GM18951 (cell line): ENCODE results near the gene RBM4.
"Not testable (repeated sequence)": the region's sequence is repeated elsewhere in the genome, so short reads cannot be mapped to it uniquely, and the experiment has no call there.

ENCODE experiments used
- POLR2A ChIP-seq: IDR thresholded peaks from 4 replicates; pipeline ENCODE4 v1.6.1; 2011; ENCODE audit warnings: mild to moderate bottlenecking; ENCODE audit not compliant: insufficient read length, insufficient read depth; ENCODE audit errors: extremely low read depth
- in situ Hi-C: fragments of 300-500 bp; cut with MboI; formaldehyde crosslinking; loops from one replicate; pipeline ENCODE4 v1.12.0; 2022; ENCODE audit warnings: low sequenced_read_pairs, mixed read lengths, inconsistent platforms; ENCODE audit not compliant: unreplicated experiment

RBM4 gene

GRCh38 chr11:66638177-66639065 is at the start of gene RBM4:
Gene RBM4, plus strand, starts transcription at chr11:66638703. Its CDS starts 1,009 bp downstream, at chr11:66639712.
- in situ Hi-C loops = no loop called here
- TF ChIP-seq POLR2A = peak; percentile 88

- in situ Hi-C loops = not testable (repeated sequence)
Observed at GRCh38 chr11:66589315-66589714, 49.2 kb upstream of the RBM4 start.

- no peak for TF ChIP-seq POLR2A
- in situ Hi-C loops = no loop called here
Observed at GRCh38 chr11:66589996-66590675, 48.4 kb upstream of the RBM4 start.

- no peak for TF ChIP-seq POLR2A
- in situ Hi-C loops = no loop called here
Observed at GRCh38 chr11:66591175-66591574, 47.3 kb upstream of the RBM4 start.

GRCh38 chr11:66592457-66593302 is 45.8 kb upstream of the RBM4 start, which contains the start of the genes CCDC87 and CCS:
Gene CCDC87, minus strand, starts transcription at chr11:66593063. Its CDS starts 48 bp downstream, at chr11:66593015.
Gene CCS, plus strand, starts transcription at chr11:66593185. Its CDS starts 77 bp downstream, at chr11:66593262.
- in situ Hi-C loops = no loop called here
- peak; percentile 98 for TF ChIP-seq POLR2A

GRCh38 chr11:66593303-66593635 is 45.2 kb upstream of the RBM4 start:
- no peak for TF ChIP-seq POLR2A
- in situ Hi-C loops = no loop called here

- TF ChIP-seq POLR2A = no peak
- in situ Hi-C loops = no loop called here
Observed at GRCh38 chr11:66593650-66594049, 44.9 kb upstream of the RBM4 start.

GRCh38 chr11:66595245-66595904 is 43.1 kb upstream of the RBM4 start:
- in situ Hi-C loops = no loop called here
- TF ChIP-seq POLR2A = no peak

GRCh38 chr11:66598993-66599392 is 39.5 kb upstream of the RBM4 start:
- in situ Hi-C loops = no loop called here
- TF ChIP-seq POLR2A = no peak

- in situ Hi-C loops = no loop called here
- TF ChIP-seq POLR2A = no peak
Observed at GRCh38 chr11:66600219-66600618, 38.3 kb upstream of the RBM4 start.

GRCh38 chr11:66600631-66601233 is 37.8 kb upstream of the RBM4 start:
- no peak for TF ChIP-seq POLR2A
- in situ Hi-C loops = no loop called here

GRCh38 chr11:66603072-66603471 is 35.4 kb upstream of the RBM4 start:
- no peak for TF ChIP-seq POLR2A
- in situ Hi-C loops = no loop called here
